Esophagus squamous epithelium (tissue), 5 donors: Measurements from ENCODE around the gene GRIK4. TPM values are rescaled to one million over a fixed set of nuclear protein-coding genes. Genes with fewer than 3 reads are reported as not detected.

Experiments used
- DNase-seq: peaks from one replicate; lab custom pipeline; 2025; lab: John Stamatoyannopoulos, UW
- H3K27ac ChIP-seq, 4 donors: fragments of 200-600 bp; sonication (generic); one replicate each; pipeline ENCODE4 v1.5.1; 2016 to 2019; ENCODE audit warnings: mild to moderate bottlenecking in 1 of 4
- H3K27me3 ChIP-seq, 4 donors: fragments of 200-600 bp; sonication (generic); 1 replicate in 3 of 4; 2 replicates in 1 of 4; pipeline versions ENCODE4 v1.5.1 to v1.6.0; 2017 to 2021; ENCODE audit warnings: antibody characterized with exemption in 1 of 4
- H3K36me3 ChIP-seq, 3 donors: fragments of 200-600 bp; sonication (generic); one replicate each; pipeline ENCODE4 v1.5.1; 2016 to 2019
- H3K4me1 ChIP-seq, 3 donors: fragments of 200-600 bp; sonication (generic); one replicate each; pipeline ENCODE4 v1.5.1; 2017 to 2019
- H3K4me3 ChIP-seq, 4 donors: fragments of 200-600 bp; sonication (generic); 1 replicate in 3 of 4; 2 replicates in 1 of 4; pipeline ENCODE4 v1.5.1; 2016 to 2019; ENCODE audit warnings: mild to moderate bottlenecking in 2 of 4, moderate library complexity in 1 of 4
- H3K9me3 ChIP-seq, 3 donors: fragments of 200-600 bp; sonication (generic); one replicate each; pipeline ENCODE4 v1.5.1; 2016 to 2019
- POLR2A ChIP-seq, 4 donors: fragments of 450-650 bp; IDR thresholded peaks; one replicate each; pipeline ENCODE4 v1.6.1; 2017; ENCODE audit warnings: antibody characterized with exemption in 4 of 4, mild to moderate bottlenecking in 4 of 4, moderate library complexity in 3 of 4
- WGBS, 2 donors: methylation state at CpG; one replicate each; pipeline ENCODE4 v1.1.5; 2018; 5-methylcytosine and 5-hydroxymethylcytosine counted together
- intact Hi-C: fragments of 100-400 bp; cut with DNase I; formaldehyde crosslinking; loops from one replicate; pipeline ENCODE4 v1.15.0; 2022
- total RNA-seq, 4 donors: library from RNA; depleted of rRNA; stranded (reverse); fragments of >200 nt; gene quantifications; one replicate each; pipeline ENCODE4 v1.1.0, GENCODE V29; 2016
- TF ChIP-seq, protein P1 (sequence below), 6 experiments: fragments of 450-650 bp in 4 of 6; fragments of 200-600 bp in 2 of 6; sonication (generic) in 2 of 6; IDR thresholded peaks; one replicate each; pipeline ENCODE4 v1.5.1; 2016 to 2019; ENCODE audit warnings: antibody characterized with exemption in 6 of 6, mild to moderate bottlenecking in 4 of 6, moderate library complexity in 4 of 6
- donor health status: DM: yes; HTN: yes; CAD: no.

Gene GRIK4
- total RNA-seq, 4 donors from 2014 or later, result 0.15 to 0.19 TPM; not detected in 2

DNA sequence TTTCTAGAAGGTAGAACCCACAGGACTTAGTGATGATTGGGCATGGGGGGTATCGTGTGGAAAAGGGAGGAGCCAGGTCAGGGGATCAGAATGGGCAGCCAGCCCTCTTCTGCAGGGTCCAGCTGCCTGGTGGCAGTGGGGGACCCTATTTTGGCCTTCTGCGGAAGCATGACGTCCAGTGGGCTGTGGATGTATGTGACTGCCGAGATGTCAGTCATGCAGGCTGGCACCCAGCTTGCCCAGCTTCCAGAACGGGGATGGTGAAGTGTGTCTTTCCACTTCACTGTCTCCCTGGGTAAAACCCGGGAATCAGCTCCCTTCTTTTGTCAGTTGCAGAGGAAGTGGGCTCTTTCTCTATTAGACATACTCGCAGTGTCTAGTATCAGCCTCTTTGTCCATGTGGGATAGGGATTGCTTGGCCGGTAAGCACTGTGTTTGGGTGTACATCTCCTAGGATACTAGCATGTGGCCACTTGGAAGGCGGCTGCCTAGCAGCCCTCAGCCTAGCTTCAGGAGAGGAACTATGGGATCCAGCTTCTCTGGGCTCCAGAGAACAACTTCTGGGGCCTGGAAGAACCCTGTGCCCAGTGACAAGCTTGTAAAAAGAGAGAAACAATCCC lies 51.4 kb downstream of the GRIK4 start:
- Histone ChIP-seq H3K4me3 (no peak overlapping the region), H3K27ac (no peak overlapping the region), H3K4me1 (peaks cover 11 to 21% (median 13%) of the 10 kb centered on the region in 3 donors), H3K27me3 (peaks cover 0 to 64% (median 9%) of the 10 kb centered on the region in 4 donors), H3K9me3 (no peaks in the 10 kb centered on the region), H3K36me3 (no peaks in the 10 kb centered on the region)
- 68 to 82% methylated on average over 4 to 6 of the region's 9 CpGs for WGBS, 2 donors
- DNase-seq, result no peak
- intact Hi-C loops, result no loop called here
- TF ChIP-seq, protein P1, sequence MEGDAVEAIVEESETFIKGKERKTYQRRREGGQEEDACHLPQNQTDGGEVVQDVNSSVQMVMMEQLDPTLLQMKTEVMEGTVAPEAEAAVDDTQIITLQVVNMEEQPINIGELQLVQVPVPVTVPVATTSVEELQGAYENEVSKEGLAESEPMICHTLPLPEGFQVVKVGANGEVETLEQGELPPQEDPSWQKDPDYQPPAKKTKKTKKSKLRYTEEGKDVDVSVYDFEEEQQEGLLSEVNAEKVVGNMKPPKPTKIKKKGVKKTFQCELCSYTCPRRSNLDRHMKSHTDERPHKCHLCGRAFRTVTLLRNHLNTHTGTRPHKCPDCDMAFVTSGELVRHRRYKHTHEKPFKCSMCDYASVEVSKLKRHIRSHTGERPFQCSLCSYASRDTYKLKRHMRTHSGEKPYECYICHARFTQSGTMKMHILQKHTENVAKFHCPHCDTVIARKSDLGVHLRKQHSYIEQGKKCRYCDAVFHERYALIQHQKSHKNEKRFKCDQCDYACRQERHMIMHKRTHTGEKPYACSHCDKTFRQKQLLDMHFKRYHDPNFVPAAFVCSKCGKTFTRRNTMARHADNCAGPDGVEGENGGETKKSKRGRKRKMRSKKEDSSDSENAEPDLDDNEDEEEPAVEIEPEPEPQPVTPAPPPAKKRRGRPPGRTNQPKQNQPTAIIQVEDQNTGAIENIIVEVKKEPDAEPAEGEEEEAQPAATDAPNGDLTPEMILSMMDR (IDR thresholded peaks at IDR 0.05), result no peak
- TF ChIP-seq POLR2A (IDR thresholded peaks at IDR 0.05), result no peak

DNA sequence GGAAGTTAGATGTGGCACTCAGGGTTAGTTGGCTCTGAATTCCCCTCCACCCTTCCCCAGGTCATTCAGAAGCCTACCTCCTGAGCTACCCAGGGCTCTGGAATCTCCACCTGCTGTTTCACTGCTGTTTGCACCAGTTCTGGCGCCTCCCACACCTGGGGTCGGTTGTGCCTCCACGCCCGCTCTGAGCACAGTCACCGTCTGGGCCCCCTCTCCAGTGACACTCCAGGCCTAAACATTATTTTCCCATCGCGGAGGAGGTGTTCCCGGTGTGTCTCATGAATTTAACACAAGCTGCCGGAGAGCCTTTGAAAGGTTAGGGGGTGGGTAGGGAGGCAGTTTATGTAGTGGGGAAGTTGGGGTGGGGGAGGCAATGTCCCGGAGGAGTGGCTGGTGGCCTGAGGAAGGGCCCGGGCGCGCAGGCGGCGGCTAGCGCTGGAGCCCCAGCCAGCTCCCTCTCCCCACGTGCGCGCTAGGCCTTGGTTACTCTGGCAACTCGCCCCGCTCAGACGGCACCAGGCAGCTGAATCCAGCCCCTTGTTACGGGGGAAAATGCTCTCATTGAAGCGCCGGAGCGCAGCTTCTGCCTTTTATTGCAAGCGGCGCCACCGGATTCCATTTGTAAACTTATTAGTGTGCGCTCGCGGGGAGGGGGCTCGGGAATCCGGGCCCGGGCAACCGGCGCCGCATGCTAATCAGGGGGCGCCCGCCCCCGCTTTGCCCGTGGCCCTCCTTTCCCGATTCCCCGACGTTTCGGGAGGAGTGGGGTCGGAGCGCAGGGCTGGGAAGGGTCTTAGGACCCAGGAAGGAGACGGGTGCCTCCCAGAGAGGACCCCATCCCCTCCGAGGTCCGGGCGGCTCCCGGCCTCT lies 52.4 kb downstream of the GRIK4 start:
- no peak for DNase-seq

DNA sequence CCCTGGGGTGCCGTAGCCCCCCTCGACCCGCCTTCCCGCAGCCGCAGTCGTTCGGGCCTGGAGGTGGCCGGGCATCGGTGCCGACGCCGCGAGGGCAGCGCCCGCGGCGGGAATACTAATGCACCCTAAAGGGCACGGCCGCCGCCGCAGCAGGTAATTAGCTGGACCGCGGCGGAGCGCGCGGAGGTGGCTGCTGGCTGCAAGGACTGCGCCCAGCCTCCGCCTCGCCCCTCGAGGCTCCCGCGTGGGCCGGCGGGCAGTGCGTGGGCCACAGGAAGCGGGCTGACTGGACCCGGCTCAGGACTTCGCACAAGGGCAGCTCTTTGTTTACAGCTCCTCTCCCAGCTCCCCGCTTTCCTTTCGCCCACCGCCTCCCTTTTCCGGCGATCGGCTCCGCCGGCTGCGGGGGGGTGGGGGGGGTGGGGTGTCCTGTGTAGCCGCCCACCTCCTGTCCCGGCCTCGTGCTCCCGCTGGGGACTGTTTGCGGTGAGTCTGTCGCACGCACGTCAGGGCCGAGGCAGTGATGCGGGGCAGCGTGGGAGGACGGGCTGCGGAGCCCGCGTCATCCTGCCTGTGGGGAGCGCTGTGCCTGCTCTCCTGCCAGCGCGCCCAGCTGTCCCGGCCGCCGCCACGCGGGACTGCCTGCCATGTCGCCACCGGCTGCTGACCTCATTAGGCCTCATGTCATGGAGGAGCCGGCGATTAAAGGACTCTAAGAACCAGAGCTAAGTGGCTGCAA lies 53.2 kb downstream of the GRIK4 start:
- Histone ChIP-seq H3K9me3 (no peaks in the 10 kb centered on the region), H3K27me3 (peaks cover 0 to 70% (median 9%) of the 10 kb centered on the region in 4 donors), H3K4me3 (peak overlapping the region; percentile 13 to 63 (median 38)), H3K4me1 (peaks cover 11 to 21% (median 13%) of the 10 kb centered on the region in 3 donors), H3K27ac (no peak overlapping the region), H3K36me3 (no peaks in the 10 kb centered on the region)
- TF ChIP-seq, protein P1 (IDR thresholded peaks at IDR 0.05), result no peak
- no peak for TF ChIP-seq POLR2A (IDR thresholded peaks at IDR 0.05)
- DNase-seq, result no peak
- WGBS, 2 donors, result 2% methylated on average over 32 of the region's 75 CpGs; no CpG with 5 or more reads in 1 of the 2 donors
- intact Hi-C loops, result no loop called here

More for the DNA sequence above, 52.4 kb downstream of the GRIK4 start:
- Histone ChIP-seq H3K4me3 (peak overlapping the region; percentile 13 to 63 (median 38)), H3K36me3 (no peaks in the 10 kb centered on the region), H3K27me3 (peaks cover 0 to 66% (median 9%) of the 10 kb centered on the region in 4 donors), H3K27ac (no peak overlapping the region), H3K4me1 (peaks cover 11 to 21% (median 13%) of the 10 kb centered on the region in 3 donors), H3K9me3 (no peaks in the 10 kb centered on the region)
- 19 to 45% methylated on average over 20 to 31 of the region's 53 CpGs for WGBS, 2 donors
- no peak for TF ChIP-seq POLR2A (IDR thresholded peaks at IDR 0.05)
- TF ChIP-seq, protein P1 (IDR thresholded peaks at IDR 0.05), result no peak
- intact Hi-C loops, result no loop called here

DNA sequence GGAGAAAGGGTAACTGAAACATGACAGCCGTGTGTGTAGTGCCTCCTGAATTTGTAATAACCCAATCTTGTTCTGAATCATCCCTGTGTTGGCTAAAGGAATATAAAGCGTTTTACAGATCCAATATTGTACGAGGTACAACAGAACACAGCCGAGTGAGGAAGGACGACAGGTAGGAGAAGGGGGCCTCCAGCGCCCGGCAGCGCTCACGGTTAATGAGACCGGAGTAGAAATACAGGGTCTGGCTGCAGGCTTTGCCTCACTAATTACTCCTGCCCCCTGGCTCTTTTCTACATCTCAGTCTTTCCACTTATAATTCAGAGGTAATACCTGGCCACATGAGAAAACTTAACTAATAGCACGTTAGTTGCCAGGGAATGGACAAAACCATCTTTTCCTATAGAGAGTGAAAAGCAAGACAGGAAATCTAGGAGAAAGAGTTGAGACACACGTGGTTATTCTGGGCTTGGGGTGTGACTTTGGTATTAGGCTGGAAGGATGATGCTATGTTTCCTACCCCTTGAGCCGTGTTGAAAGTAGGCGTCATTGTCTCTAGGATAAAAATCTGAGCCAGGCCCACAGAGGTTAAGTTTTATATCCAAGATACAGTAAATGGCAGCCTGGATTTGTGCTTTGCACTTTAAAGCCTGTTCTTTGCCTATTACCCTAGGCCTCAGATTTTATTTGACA lies 54.1 kb downstream of the GRIK4 start:
- Histone ChIP-seq H3K36me3 (no peaks in the 10 kb centered on the region), H3K27me3 (peaks cover 0 to 77% (median 9%) of the 10 kb centered on the region in 4 donors), H3K27ac (no peak overlapping the region), H3K4me3 (no peak overlapping the region), H3K4me1 (peaks cover 11 to 21% (median 13%) of the 10 kb centered on the region in 3 donors), H3K9me3 (no peaks in the 10 kb centered on the region)
- WGBS, 2 donors, result 70 to 86% methylated on average over 14 of the region's 14 CpGs
- TF ChIP-seq, protein P1 (IDR thresholded peaks at IDR 0.05), result no peak
- intact Hi-C loops, result no loop called here
- no peak for DNase-seq
